ENCODE measurements around the gene COL9A3. TPM values are rescaled to one million over a fixed set of nuclear protein-coding genes. Genes with fewer than 3 reads are reported as not detected.

Gene COL9A3
- total RNA-seq, 1 donor from 2014 or later: 78.7 TPM

DNA sequence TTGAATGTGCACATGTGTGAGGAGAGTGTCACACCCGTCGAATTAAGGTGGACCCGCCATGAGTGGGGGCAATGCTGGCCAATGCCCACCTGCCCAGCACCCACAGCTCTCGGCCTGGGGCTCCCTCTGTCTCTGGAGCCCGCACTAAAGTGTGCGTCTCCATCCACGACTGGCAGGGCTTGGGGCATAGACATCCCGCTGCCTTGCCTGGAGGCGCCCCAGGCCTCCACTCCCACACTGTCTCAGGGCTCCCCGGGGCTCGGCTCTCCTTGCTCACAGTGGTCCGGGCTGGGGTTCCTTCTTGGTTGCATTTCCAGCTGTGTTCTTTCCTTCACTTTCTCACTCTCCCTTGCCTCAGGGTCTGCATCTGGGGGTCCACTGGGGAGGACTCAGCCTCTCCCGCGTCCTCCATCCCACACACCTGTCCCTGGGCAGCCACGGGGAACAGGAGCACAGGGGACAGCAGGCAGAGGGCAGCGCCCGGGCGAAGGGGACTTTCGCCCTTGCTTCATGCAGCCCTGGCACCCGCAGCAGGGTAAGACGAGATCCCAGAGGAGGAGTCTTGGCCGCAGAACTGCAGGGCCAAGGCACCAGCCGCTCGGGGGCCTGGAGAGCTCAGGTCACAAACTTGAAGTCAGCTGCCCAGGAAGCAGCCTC, 40.7 kb upstream of the COL9A3 start:
- Mint-ChIP-seq H3K27ac (ENCODE audit: unreplicated experiment) (no peak overlapping the region), H3K9me3 (ENCODE audit: unreplicated experiment) (peaks cover 17% of the 10 kb centered on the region), H3K4me1 (ENCODE audit: low read depth, unreplicated experiment) (peaks cover 23% of the 10 kb centered on the region), H3K4me3 (ENCODE audit: unreplicated experiment) (no peak overlapping the region), H3K27me3 (ENCODE audit: unreplicated experiment) (peaks cover 16% of the 10 kb centered on the region), H3K36me3 (ENCODE audit: unreplicated experiment) (no peaks in the 10 kb centered on the region)
- TF ChIP-seq, protein P1, sequence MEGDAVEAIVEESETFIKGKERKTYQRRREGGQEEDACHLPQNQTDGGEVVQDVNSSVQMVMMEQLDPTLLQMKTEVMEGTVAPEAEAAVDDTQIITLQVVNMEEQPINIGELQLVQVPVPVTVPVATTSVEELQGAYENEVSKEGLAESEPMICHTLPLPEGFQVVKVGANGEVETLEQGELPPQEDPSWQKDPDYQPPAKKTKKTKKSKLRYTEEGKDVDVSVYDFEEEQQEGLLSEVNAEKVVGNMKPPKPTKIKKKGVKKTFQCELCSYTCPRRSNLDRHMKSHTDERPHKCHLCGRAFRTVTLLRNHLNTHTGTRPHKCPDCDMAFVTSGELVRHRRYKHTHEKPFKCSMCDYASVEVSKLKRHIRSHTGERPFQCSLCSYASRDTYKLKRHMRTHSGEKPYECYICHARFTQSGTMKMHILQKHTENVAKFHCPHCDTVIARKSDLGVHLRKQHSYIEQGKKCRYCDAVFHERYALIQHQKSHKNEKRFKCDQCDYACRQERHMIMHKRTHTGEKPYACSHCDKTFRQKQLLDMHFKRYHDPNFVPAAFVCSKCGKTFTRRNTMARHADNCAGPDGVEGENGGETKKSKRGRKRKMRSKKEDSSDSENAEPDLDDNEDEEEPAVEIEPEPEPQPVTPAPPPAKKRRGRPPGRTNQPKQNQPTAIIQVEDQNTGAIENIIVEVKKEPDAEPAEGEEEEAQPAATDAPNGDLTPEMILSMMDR (IDR thresholded peaks at IDR 0.05; ENCODE audit: partially characterized antibody, unreplicated experiment): no peak
- no peak for DNase-seq

DNA sequence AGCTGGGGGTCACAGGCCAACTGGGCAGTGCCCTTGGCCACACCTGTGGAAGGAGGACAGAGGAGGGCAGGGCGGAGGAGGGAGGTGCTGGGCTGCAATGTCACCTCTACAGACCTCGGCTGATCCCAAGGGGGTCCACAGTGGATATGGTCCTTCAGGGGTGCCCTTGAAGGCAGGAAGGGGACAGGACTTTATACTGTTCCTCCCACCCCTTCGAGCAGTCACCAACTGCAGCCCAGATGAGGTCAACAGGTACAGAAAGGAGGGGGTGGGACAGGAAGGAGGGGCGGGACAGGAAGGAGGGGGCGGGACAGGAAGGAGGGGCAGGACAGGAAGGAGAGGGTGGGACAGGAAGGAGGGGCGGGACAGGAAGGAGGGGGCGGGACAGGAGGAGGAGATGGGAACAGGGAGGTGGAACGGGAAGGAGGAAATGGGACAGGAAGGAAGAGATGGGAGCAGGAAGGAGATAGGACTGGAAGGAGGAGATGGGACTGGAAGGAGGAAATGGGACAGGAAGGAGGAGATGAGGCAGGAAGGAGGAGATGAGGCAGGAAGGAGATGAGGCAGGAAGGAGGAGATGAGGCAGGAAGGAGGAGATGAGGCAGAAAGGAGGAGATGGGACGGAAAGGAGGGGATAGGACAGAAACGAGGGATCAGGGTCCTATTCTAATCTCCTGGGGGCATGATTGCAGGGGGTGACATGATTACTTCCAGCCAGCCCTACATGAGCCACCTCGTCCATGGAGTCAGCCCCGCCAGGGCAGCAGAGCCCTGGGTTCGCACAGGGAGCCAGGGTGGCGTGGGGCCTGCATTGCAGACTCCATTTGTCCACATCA, 39.9 kb upstream of the COL9A3 start:
- TF ChIP-seq, protein P1 (IDR thresholded peaks at IDR 0.05; ENCODE audit: partially characterized antibody, unreplicated experiment): no peak
- Mint-ChIP-seq H3K36me3 (ENCODE audit: unreplicated experiment) (no peaks in the 10 kb centered on the region), H3K27me3 (ENCODE audit: unreplicated experiment) (peaks cover 16% of the 10 kb centered on the region), H3K4me3 (ENCODE audit: unreplicated experiment) (no peak overlapping the region), H3K27ac (ENCODE audit: unreplicated experiment) (peak overlapping the region; percentile 59), H3K4me1 (ENCODE audit: low read depth, unreplicated experiment) (peaks cover 23% of the 10 kb centered on the region), H3K9me3 (ENCODE audit: unreplicated experiment) (peaks cover 15% of the 10 kb centered on the region)
- DNase-seq: no peak

DNA sequence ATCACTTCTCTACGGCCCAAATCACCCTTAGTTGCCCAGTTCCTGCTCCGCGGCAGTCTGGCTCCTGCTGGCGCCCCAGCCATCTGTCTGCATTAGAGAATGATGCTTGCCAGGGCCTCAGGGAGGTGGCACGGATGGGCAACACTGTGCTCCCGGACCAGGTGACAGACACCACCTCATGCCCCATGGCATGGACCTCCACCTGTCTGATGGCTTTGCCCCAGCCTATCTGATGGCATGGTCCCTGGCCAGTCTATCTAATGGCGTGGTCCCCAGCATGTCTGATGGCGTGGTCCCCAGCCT, 39.4 kb upstream of the COL9A3 start:
- H3K36me3 Mint-ChIP-seq (ENCODE audit: unreplicated experiment): no peaks in the 10 kb centered on the region
- peaks cover 15% of the 10 kb centered on the region for H3K27me3 Mint-ChIP-seq (ENCODE audit: unreplicated experiment)
- H3K27ac Mint-ChIP-seq (ENCODE audit: unreplicated experiment): no peak overlapping the region
- DNase-seq: no peak
- peaks cover 16% of the 10 kb centered on the region for H3K9me3 Mint-ChIP-seq (ENCODE audit: unreplicated experiment)
- H3K4me1 Mint-ChIP-seq (ENCODE audit: low read depth, unreplicated experiment): peaks cover 24% of the 10 kb centered on the region
- H3K4me3 Mint-ChIP-seq (ENCODE audit: unreplicated experiment): no peak overlapping the region
- TF ChIP-seq, protein P1 (IDR thresholded peaks at IDR 0.05; ENCODE audit: partially characterized antibody, unreplicated experiment): no peak

DNA sequence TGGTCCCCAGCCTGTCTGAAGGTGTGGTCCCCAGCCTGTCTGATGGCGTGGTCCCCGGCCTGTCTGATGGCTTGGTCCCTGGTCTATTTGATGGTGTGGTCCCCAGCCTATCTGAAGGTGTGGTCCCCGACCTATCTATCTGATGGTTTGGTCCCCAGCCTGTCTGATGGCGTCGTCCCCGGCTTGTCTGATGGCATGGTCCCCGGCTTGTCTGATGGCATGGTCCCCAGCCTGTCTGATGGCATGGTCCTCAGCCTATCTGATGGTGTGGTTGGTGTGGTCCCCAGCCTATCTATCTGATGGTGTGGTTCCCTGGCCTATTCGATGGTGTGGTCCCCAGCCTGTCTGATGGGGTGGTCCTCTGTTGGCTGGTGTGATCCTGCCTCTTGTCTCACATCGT, 38.8 kb upstream of the COL9A3 start:
- H3K4me1 Mint-ChIP-seq (ENCODE audit: low read depth, unreplicated experiment): peaks cover 24% of the 10 kb centered on the region
- H3K27me3 Mint-ChIP-seq (ENCODE audit: unreplicated experiment): peaks cover 14% of the 10 kb centered on the region
- H3K9me3 Mint-ChIP-seq (ENCODE audit: unreplicated experiment): peaks cover 17% of the 10 kb centered on the region
- TF ChIP-seq, protein P1 (IDR thresholded peaks at IDR 0.05; ENCODE audit: partially characterized antibody, unreplicated experiment): no peak
- H3K27ac Mint-ChIP-seq (ENCODE audit: unreplicated experiment): no peak overlapping the region
- H3K36me3 Mint-ChIP-seq (ENCODE audit: unreplicated experiment): no peaks in the 10 kb centered on the region
- DNase-seq: no peak
- H3K4me3 Mint-ChIP-seq (ENCODE audit: unreplicated experiment): no peak overlapping the region
